OCI-LY3 (cell line): ENCODE measurements around the gene IFI35.

Source experiments
- EZH2phosphoT487 ChIP-seq: fragments of 200-600 bp; shearing (Covaris generic); IDR thresholded peaks from 2 replicates; pipeline ENCODE4 v1.6.1; 2018; ENCODE audit warnings: antibody characterized with exemption, mixed run types, low read depth
- TF ChIP-seq, protein P1 (sequence below): fragments of 200-600, 300-600 bp; sonication (generic); IDR thresholded peaks from 2 replicates; pipeline ENCODE4 v1.5.1; 2014; ENCODE audit warnings: antibody characterized with exemption, low read length, low read depth

- TF ChIP-seq EZH2phosphoT487: no peak
- TF ChIP-seq, protein P1, sequence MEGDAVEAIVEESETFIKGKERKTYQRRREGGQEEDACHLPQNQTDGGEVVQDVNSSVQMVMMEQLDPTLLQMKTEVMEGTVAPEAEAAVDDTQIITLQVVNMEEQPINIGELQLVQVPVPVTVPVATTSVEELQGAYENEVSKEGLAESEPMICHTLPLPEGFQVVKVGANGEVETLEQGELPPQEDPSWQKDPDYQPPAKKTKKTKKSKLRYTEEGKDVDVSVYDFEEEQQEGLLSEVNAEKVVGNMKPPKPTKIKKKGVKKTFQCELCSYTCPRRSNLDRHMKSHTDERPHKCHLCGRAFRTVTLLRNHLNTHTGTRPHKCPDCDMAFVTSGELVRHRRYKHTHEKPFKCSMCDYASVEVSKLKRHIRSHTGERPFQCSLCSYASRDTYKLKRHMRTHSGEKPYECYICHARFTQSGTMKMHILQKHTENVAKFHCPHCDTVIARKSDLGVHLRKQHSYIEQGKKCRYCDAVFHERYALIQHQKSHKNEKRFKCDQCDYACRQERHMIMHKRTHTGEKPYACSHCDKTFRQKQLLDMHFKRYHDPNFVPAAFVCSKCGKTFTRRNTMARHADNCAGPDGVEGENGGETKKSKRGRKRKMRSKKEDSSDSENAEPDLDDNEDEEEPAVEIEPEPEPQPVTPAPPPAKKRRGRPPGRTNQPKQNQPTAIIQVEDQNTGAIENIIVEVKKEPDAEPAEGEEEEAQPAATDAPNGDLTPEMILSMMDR: no peak
Measured at GRCh38 chr17:42969001-42969581, 37.5 kb upstream of the IFI35 start.
